Heart left ventricle (tissue), 13 donors: Measurements from ENCODE around the gene DYNLT4.

Source experiments
- POLR2A ChIP-seq, 2 donors: fragments of 450-650 bp; IDR thresholded peaks; one replicate each; pipeline ENCODE4 v1.6.1; 2017; ENCODE audit warnings: antibody characterized with exemption in 2 of 2, mild to moderate bottlenecking in 2 of 2, moderate library complexity in 2 of 2
- TF ChIP-seq, protein P1 (sequence below), 12 donors: fragments of 200-600 bp; sonication (generic) in 4 of 12; IDR thresholded peaks; one replicate each; pipeline versions ENCODE4 v1.5.0 to v1.8.0; 2018 to 2022; ENCODE audit warnings: antibody characterized with exemption in 12 of 12, mild to moderate bottlenecking in 5 of 12
- donor health status: ischemic (EF 13 %, LVEDD 7.1; RV severe dilation, severe dysfunction).
- donor health status: DM: no; HTN: yes; CAD: no.
- donor health status: DM: no; HTN: no; CAD: no.
- donor health status: ischemic (EF 25% LVEDD 6.9; RV normal size, moderate dysfunction).
- donor health status: ischemic (EF 25% LVEDD 5.7; RV mildly dilated, moderate dysfunction).
- donor health status: ischemic (EF 35%, LVEDD 5.7; RV mildly dilated, moderate dysfunction).
- donor health status: nonischemic (EF 11% LVEDD 7.7; RV severe dilation, severe dysfunction).
- donor health status: DM: yes; HTN: yes; CAD: no.
- donor health status: PGD.
- donor health status: ischemic (EF 29% LVEDD 5.4; RV normal size, mild dysfunction).
- donor health status: nonischemic (EF 23%, LVEDD 6.1; RV moderate dilation, normal function).

GRCh38 chr1:44853201-44853600 lies 46.0 kb upstream of the DYNLT4 start:
- TF ChIP-seq, protein P1, sequence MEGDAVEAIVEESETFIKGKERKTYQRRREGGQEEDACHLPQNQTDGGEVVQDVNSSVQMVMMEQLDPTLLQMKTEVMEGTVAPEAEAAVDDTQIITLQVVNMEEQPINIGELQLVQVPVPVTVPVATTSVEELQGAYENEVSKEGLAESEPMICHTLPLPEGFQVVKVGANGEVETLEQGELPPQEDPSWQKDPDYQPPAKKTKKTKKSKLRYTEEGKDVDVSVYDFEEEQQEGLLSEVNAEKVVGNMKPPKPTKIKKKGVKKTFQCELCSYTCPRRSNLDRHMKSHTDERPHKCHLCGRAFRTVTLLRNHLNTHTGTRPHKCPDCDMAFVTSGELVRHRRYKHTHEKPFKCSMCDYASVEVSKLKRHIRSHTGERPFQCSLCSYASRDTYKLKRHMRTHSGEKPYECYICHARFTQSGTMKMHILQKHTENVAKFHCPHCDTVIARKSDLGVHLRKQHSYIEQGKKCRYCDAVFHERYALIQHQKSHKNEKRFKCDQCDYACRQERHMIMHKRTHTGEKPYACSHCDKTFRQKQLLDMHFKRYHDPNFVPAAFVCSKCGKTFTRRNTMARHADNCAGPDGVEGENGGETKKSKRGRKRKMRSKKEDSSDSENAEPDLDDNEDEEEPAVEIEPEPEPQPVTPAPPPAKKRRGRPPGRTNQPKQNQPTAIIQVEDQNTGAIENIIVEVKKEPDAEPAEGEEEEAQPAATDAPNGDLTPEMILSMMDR (IDR thresholded peaks at IDR 0.05): no peak
- TF ChIP-seq POLR2A (IDR thresholded peaks at IDR 0.05): no peak
